ENCODE measurements around the gene NPTX1. TPM values are rescaled to one million over a fixed set of nuclear protein-coding genes. Genes with fewer than 3 reads are reported as not detected.

NPTX1 gene
- total RNA-seq, 1 donor from 2014 or later, result under 0.01 TPM

- no peak for DNase-seq
Observed at GRCh38 chr17:80458016-80458415, 18.4 kb downstream of the NPTX1 start.

- DNase-seq, result peak; percentile 18
Observed at GRCh38 chr17:80457236-80457856, 19.1 kb downstream of the NPTX1 start.

GRCh38 chr17:80456465-80457235, 19.8 kb downstream of the NPTX1 start:
- DNase-seq, result no peak

GRCh38 chr17:80455784-80456183, 20.6 kb downstream of the NPTX1 start:
- DNase-seq, result no peak

GRCh38 chr17:80455336-80455710, 21.1 kb downstream of the NPTX1 start:
- peak; percentile 60 for DNase-seq

GRCh38 chr17:80454557-80455335, 21.7 kb downstream of the NPTX1 start:
- peak; percentile 98 for DNase-seq

- DNase-seq, result no peak
Observed at GRCh38 chr17:80453998-80454556, 22.3 kb downstream of the NPTX1 start.

- DNase-seq, result no peak
Observed at GRCh38 chr17:80453126-80453997, 23.0 kb downstream of the NPTX1 start.

GRCh38 chr17:80452173-80452915, 24.1 kb downstream of the NPTX1 start:
- DNase-seq, result no peak

- DNase-seq, result no peak
Observed at GRCh38 chr17:80451104-80451775, 25.2 kb downstream of the NPTX1 start.

- DNase-seq, result no peak
Observed at GRCh38 chr17:80449930-80450576, 26.4 kb downstream of the NPTX1 start.

GRCh38 chr17:80449194-80449929, 27.0 kb downstream of the NPTX1 start:
- DNase-seq, result no peak

- DNase-seq, result no peak
Observed at GRCh38 chr17:80447790-80448189, 28.6 kb downstream of the NPTX1 start.

- DNase-seq, result no peak
Observed at GRCh38 chr17:80446645-80447405, 29.6 kb downstream of the NPTX1 start.

GRCh38 chr17:80445726-80446110, 30.7 kb downstream of the NPTX1 start:
- DNase-seq, result no peak

GRCh38 chr17:80445007-80445725, 31.2 kb downstream of the NPTX1 start:
- no peak for DNase-seq

GRCh38 chr17:80444644-80444979, 31.8 kb downstream of the NPTX1 start:
- no peak for DNase-seq

- DNase-seq, result no peak
Observed at GRCh38 chr17:80443916-80444643, 32.3 kb downstream of the NPTX1 start.

All from dermis blood vessel endothelial cell (primary cell).